AG10803 (cell line): ENCODE data around the gene TMEM69.

Experiments used
- DNase-seq: peaks from one replicate; pipeline ENCODE4 v3.0.0; 2010; ENCODE audit warnings: low read depth
- H3K4me3 ChIP-seq: 2 replicates; pipeline ENCODE4 v1.5.1; 2011; ENCODE audit warnings: mild to moderate bottlenecking, low read length, control low read depth
- TF ChIP-seq, protein P1 (sequence below): conservative IDR thresholded peaks from 2 replicates; pipeline ENCODE4 v1.5.1; 2011; ENCODE audit warnings: mild to moderate bottlenecking, low read length, control low read depth, inconsistent platforms

The TMEM69 gene

DNA sequence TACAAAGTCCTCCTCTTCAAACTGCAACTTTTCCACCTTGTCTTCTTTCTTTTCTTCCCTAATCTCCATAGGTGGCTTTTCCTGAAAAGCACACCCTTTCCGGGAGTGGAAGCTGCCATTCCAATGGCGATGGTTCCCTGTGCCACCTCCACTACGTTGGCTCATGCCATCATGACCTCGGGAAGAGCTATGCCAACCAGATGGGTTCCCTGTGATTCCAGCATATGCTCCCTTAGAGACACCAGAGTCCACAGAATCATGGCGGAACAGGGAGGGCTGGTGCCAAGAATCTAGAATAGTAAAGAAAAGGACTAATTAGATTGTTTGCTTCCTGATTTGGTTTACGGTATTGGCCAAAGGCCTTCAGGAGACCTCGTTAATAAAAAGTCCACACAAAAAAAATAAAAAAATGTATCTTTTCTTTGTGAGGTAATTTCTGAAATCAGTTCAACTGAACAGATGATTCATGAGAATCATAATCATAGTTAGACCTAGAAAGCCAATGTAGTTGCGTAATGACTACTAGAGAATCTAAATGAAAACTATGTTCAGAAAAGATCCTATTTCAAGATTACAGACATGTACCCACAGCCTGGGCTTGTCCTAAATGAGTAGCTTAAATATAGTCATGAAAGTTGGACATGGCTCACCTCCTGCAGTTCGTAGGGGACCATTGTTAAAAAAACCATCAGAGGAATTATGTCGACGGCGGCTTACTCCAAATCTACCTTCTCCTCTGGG, 33.3 kb upstream of the TMEM69 start:
- peak; percentile 34 for DNase-seq
- no peak overlapping the region for H3K4me3 ChIP-seq
- TF ChIP-seq, protein P1, sequence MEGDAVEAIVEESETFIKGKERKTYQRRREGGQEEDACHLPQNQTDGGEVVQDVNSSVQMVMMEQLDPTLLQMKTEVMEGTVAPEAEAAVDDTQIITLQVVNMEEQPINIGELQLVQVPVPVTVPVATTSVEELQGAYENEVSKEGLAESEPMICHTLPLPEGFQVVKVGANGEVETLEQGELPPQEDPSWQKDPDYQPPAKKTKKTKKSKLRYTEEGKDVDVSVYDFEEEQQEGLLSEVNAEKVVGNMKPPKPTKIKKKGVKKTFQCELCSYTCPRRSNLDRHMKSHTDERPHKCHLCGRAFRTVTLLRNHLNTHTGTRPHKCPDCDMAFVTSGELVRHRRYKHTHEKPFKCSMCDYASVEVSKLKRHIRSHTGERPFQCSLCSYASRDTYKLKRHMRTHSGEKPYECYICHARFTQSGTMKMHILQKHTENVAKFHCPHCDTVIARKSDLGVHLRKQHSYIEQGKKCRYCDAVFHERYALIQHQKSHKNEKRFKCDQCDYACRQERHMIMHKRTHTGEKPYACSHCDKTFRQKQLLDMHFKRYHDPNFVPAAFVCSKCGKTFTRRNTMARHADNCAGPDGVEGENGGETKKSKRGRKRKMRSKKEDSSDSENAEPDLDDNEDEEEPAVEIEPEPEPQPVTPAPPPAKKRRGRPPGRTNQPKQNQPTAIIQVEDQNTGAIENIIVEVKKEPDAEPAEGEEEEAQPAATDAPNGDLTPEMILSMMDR: no peak

DNA sequence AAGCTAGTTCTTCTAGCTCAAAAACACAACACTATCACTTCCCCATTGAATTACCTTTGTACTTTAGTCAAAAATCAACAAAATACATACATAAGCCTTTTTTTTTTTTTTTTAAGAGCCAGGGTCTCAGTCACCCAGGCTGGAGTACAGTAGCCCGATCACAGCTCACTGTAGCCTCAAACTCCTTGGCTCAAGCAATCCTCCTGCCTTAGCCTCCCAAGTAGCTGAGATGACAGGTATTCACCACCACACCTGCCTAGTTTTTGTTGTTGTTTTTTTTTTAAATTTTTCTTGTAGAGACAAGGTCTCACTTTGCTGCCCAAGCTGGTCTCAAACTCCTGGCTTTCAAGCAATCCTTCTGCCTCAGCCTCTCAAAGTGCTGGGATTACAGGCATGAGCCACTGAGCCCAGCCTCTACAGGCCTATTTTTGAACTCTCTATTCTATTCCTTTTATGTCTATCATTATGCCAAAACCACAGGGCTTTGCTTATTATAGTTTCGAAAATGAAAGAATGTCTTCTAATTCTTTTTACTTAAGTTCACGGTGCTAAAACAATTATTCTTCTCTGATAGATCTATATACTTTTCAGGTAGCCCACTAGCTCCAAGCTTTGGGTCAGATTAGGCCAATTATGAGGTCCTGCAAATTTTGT, 31.3 kb upstream of the TMEM69 start:
- no peak for DNase-seq
- H3K4me3 ChIP-seq: no peak overlapping the region
- TF ChIP-seq, protein P1: no peak

DNA sequence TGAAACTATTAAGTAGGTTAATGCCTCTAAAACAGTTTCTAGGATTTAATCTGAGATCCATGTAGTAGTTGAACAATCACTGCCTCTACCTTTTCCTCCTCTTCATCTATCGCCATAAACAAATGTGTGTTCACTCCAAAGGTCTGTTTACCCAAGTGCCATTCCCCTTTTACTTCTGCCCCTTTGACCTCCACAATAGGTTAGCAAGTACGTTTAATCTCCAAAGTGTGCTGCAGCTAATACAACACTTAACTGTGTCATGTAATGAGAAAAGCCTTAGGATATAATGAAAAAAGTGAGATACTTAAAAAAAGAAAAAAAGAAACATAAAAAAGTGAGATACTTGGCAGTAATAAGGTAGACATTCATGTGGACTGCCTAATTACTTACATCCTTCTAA, 29.8 kb upstream of the TMEM69 start:
- no peak overlapping the region for H3K4me3 ChIP-seq
- DNase-seq: no peak
- TF ChIP-seq, protein P1: no peak

DNA sequence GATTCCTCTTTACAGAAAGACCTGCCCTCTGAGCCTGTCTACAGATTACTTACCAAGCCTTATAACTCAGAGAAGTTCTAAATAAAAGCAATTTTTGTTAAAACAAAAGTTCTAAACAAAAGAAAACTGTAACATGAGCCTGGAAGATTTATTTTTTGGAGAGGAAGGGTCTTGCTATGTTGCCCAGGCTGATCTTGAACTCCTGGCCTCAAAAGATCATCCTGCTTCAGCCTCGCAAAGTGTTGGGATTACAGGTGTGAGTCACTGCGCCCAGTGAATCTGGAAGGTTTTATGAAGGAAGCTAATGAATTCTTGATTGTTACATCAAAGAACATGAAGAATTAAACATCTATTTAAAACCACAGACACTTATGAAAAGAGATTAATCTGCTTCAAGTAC, 28.8 kb upstream of the TMEM69 start:
- H3K4me3 ChIP-seq: no peak overlapping the region
- TF ChIP-seq, protein P1: no peak
- no peak for DNase-seq

DNA sequence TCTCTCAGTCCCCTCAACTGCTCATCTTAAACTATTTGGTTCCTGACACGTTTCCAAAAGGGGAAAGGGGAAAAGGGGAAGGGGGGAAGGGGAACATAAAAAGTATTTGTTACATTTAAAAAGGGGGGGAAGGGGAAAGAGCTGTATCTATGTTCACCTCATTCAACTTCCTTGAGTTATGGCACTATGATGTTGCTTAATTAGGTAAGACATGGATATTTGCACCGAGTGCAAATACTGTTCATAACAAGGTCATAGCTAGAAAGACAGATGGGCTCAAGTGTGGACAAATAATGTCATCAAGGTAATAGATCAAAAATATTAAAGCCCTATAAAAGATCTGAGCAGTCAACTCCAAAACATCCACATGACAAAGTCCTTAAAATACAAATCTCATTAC, 27.6 kb upstream of the TMEM69 start:
- H3K4me3 ChIP-seq: no peak overlapping the region
- no peak for DNase-seq
- TF ChIP-seq, protein P1: no peak

DNA sequence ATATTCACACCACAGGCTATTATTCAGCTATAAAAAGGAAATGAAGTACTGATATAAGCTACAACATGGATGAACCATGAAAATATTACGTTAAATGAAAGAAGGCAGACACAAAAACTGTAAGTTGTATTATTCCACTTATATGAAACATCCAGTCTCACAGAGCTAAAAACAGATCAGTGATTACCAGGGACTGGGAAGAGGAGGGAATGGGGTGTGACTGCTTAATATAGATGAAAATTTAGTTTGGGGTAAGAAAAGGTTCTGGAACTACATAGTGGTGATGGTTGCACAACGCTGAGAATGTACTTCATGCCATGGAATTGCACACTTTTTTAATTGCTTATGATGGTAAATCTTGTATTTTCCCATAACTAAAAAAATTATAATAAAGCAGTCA, 21.1 kb upstream of the TMEM69 start:
- no peak overlapping the region for H3K4me3 ChIP-seq
- DNase-seq: no peak
- TF ChIP-seq, protein P1: no peak
